ENCODE measurements around the gene WDR20.
A peak's percentile ranks its signal among the peaks of the same experiment; 100 is the strongest.

The WDR20 gene

DNA sequence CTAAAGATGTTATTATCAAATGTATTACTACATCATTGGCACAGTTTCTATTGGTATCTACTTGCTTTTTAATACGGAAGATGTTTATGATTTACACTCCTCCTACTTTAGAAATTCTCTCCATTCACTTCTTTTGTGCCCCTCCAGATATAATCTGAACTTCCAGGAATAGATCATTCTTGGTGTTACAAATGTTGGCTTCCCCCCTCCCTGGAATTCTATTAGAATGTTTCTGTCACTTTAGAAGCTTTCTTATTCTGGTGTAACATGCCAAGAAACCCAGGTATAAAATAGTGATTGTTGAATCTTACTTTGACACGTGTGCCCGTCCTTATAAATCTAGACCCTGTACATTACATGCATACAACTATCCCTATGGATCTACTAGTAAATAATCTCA is 1.2 kb upstream of the WDR20 start:
- peak overlapping the region; percentile 79 for H3K27ac ChIP-seq
- TF ChIP-seq ZFX (IDR thresholded peaks at IDR 0.05; ENCODE audit: borderline replicate concordance): no peak
- TF ChIP-seq, protein P1, sequence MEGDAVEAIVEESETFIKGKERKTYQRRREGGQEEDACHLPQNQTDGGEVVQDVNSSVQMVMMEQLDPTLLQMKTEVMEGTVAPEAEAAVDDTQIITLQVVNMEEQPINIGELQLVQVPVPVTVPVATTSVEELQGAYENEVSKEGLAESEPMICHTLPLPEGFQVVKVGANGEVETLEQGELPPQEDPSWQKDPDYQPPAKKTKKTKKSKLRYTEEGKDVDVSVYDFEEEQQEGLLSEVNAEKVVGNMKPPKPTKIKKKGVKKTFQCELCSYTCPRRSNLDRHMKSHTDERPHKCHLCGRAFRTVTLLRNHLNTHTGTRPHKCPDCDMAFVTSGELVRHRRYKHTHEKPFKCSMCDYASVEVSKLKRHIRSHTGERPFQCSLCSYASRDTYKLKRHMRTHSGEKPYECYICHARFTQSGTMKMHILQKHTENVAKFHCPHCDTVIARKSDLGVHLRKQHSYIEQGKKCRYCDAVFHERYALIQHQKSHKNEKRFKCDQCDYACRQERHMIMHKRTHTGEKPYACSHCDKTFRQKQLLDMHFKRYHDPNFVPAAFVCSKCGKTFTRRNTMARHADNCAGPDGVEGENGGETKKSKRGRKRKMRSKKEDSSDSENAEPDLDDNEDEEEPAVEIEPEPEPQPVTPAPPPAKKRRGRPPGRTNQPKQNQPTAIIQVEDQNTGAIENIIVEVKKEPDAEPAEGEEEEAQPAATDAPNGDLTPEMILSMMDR (IDR thresholded peaks at IDR 0.05): no peak

DNA sequence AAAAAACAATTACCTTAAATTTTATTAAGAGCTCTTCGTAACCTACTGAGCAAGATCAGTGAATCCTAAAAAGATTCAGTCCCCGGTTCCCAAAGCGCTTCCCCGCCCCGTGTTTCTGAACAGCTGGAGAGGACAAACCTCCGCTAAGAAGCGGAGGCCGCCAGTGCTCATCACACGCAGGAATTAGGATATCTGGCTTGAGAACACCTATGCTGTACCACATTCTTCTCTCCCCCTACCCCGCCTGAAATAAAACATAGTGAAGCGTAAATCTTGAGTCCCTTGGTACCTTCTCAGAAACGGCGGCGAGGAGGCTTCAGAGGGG is 774 bp upstream of the WDR20 start:
- no peak for TF ChIP-seq ZFX (IDR thresholded peaks at IDR 0.05; ENCODE audit: borderline replicate concordance)
- TF ChIP-seq, protein P1 (IDR thresholded peaks at IDR 0.05): no peak
- H3K27ac ChIP-seq: peak overlapping the region; percentile 79

DNA sequence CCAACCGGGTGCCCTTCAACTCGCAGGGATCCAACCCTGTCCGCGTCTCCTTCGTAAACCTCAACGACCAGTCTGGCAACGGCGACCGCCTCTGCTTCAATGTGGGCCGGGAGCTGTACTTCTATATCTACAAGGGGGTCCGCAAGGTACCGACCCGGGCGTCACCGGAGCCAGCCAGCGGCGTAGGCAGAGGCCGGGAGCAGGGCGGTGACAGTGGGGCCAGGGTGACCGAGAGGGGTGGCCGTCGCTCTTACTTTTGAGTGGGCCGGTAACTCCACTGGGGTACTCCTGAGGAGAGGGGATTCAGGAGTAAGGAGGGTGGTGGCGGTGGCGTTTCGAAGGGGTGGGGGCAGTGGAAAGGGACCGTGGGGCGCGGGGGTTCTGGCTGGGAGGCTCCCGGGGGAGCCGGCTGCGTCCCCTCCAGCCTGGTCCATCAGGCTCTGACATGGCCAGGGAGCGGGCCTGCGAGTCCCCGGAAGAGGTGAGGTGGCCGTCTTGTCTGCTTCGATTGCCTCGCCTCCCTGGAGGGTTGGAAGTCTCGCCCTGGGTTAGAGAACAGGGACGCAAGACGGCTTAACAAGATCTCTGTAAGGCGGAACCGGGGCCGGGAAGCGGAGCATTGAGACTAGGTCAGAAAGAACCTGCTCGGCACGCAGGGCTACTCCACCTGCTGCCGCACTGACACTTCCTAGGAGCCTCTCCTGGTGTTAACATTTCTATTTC is 491 bp downstream of the WDR20 start:
- TF ChIP-seq ZFX (IDR thresholded peaks at IDR 0.05; ENCODE audit: borderline replicate concordance): no peak
- TF ChIP-seq, protein P1 (IDR thresholded peaks at IDR 0.05): no peak
- peak overlapping the region; percentile 79 for H3K27ac ChIP-seq

DNA sequence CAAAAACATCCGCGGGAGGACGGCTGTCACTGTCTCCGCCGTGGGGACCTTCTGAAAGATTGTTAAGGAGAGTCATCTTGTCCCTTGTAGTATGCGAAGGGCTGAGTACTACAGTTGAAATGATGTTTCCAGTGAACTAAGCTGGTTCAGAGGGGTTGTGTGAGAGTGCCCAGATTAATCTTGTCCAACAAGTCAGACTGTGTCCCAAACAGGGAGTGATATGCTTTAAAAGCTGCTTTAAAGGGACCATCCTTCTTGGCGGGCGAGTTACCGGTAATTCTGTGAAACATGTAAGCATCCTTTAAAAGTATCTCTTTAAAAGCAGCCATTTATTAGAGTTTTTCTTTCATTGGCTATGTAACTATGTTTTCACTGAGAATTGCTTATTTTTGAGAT is 1.1 kb downstream of the WDR20 start:
- peak overlapping the region; percentile 79 for H3K27ac ChIP-seq
- TF ChIP-seq, protein P1 (IDR thresholded peaks at IDR 0.05): no peak
- TF ChIP-seq ZFX (IDR thresholded peaks at IDR 0.05; ENCODE audit: borderline replicate concordance): no peak

DNA sequence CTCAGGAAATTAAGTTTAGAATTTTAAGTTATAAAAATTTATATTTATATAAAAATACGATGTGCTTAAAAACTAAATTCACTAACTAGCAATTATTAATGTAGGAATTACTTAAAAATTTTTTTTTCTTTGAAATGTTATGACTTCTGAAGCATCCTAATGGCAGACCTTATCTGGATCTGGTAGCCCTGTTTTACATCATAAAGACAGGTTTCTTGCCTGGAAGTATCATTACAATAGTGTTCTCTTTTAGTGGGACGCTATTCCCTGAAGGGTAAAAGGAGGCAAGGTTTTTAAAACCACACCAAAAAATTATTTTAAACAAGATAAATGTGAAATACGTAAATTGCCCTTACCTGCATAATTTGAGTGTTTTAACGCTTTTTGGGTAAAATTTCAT is 2.1 kb downstream of the WDR20 start:
- TF ChIP-seq ZFX (IDR thresholded peaks at IDR 0.05; ENCODE audit: borderline replicate concordance): no peak
- H3K27ac ChIP-seq: no peak overlapping the region

DNA sequence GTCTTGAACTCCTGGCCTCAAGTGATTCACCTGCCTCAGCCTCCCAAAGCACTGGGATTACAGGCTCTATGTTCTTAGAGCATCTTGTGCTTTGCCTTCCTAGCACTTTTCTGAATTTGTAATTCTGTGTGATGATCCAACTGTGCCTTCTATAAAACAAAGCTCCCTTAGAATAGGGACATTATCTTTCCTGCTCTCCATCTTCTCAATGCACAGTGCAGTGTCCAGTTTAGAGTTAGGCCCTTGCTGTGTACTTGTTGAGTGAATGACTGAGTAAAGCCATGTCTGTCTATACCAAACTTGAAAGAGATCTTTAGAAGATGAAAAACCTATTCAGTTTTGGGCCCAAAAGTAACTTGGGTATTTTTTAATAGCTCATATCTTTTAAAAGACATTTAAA is 5.2 kb downstream of the WDR20 start:
- no peak for TF ChIP-seq ZFX (IDR thresholded peaks at IDR 0.05; ENCODE audit: borderline replicate concordance)
- TF ChIP-seq, protein P1 (IDR thresholded peaks at IDR 0.05): no peak
- no peak overlapping the region for H3K27ac ChIP-seq

DNA sequence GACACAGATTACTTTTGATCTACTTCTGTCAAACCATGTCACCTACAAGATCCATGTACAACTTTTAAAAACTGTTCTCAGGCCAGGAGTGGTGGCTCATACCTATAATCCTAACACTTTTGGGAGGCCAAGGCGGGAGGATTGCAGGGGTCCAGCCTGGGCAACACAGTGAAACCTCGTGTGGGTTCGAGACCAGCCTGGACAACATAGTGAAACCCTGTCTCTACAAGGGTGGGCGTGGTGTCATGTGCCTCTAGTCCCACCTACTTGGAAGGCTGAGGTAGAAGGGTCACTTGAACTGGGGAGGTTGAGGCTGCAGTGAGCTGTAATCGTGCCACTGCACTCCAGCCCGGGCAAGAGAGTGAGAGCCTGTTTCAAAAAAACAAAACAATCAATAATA is 5.7 kb downstream of the WDR20 start:
- TF ChIP-seq ZFX (IDR thresholded peaks at IDR 0.05; ENCODE audit: borderline replicate concordance): no peak
- TF ChIP-seq, protein P1 (IDR thresholded peaks at IDR 0.05): no peak

DNA sequence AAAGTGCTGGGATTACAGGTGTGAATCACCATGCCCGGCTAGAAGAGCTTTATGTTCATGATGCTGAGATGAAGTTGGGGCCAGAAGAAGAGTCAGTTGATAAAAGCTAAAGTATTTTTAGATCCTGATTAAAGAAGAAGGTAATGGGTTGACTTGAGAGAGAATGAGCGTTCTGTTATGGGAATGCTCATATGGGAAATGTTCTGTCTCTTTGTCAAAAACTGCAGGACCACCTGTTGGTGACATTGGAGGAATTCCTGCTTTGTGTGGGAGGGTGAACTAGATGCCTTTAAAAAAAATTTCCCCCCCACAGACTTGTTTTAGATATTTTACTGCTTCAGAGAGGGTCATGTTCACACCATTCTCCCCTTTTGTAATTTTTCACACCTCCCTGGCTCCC is 6.7 kb downstream of the WDR20 start:
- TF ChIP-seq ZFX (IDR thresholded peaks at IDR 0.05; ENCODE audit: borderline replicate concordance): no peak
- TF ChIP-seq, protein P1 (IDR thresholded peaks at IDR 0.05): no peak
- H3K27ac ChIP-seq: no peak overlapping the region

More for the DNA sequence above, 5.7 kb downstream of the WDR20 start:
- no peak overlapping the region for H3K27ac ChIP-seq
